Femur (tissue), 1 donor: ENCODE measurements around the gene NKX2-2.

Source experiments
- DNase-seq: peaks from one replicate; pipeline ENCODE4 v3.0.0-alpha.2; 2017

The NKX2-2 gene

DNA sequence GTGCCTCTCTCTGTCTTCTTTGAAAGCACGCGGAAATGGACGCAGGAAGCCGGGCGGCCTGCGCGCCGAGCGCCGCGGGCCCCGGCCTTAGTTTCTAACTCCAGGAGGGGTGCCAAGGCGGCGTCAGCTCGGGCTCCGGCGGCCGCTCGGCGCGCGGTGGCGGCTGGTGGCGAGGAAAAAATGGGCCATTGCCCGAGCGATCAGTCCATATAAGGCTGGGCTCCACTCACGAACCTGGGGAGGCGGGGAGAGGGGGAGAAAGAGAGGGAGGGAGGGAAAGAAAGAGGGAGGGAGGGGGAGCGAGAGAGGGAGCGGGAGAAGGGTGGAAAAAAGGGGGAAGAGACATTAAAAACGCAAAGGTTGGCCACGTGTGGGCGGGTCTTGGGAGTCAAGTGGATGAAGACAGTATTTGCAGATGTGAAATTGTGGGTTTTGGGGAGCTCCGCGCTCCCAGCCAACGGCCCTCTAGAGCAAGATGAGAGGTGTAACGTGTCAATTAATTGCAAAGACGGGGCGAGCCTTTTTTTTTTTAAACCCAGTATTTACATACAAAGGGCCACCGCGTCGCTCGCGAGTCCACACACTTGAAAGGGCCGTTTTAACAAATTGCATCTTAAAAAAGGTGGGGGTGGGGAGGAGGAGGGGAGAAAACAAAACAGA lies at the start of gene NKX2-2:
TSS of gene NKX2-2 (minus strand) at position 184 of the 660 bp plus-strand sequence. CDS start 395 bp downstream, outside the sequence.
- DNase-seq: no peak

DNA sequence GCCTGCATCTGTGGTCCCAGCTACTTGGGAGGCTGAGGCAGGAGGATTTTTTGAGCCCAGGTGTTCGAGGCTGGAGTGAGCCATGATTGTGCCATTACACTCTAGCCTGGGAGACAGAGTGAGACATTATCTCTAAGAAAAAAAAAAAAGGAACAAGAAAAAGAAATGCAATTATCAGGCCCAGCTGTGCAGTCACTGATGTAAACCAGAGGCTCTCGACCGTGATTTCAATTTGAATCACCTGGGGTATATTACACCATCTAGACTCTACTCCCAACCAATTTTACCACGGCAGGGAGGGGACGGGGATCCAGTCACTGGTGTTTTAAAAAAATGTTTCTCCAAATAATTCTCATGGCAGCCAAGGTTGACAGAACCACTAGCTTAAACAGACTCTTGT lies 48.8 kb upstream of the NKX2-2 start:
- no peak for DNase-seq

DNA sequence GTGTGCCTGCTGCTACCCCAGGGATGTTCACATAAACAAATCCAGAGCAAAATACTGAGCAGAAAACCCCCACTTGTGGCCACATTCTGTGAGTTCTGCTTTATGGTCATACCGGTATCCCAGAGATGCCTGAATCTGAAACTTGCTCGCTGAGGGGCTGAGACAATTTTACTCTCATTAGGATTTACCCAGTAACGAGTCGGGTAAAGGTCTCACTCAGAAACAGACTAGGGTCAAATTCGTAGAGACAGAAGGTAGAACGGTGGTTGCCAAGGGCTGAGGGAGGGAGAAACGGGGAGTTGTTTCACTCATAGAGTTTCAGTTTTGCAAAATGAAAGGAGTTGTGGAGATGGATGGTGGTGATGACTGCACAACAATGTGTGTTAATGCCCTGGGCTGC lies 45.4 kb upstream of the NKX2-2 start:
- no peak for DNase-seq

DNA sequence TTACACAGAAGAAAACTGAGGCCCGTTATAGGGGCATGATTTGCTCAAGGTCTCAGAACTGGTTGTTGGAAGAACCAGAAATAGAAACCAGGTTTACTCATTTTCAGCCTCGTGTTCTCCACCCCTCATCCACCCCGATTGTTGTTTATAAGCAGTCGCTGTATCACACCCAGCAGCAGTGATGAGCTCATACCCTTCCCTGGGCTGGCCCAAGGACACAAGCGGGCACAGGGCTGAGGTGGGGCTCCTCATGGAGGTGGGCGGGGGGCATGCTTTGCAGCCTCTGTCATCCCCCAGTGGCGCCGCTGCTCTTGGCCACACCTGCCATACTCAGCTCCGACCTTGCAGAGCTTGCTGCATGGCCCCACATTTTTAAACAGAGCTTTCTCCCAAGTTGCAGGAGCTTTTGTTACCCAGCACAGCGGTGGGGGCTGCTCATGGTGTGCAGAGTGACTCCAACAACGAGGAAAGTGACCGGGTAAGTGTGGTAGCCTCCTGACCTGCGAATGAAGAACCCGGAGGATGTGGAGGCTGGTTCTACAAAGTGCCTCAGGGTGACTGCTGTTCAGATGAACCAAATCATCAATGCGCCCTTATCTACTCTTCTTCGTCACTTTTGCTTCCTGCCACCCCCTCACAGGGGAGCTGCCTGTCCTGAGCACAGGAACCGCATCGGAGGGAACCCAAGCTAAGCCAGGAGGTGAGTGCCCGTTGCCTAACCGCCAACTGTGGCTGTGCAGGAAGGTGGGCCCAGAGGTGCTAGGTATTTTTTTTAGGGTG lies 43.6 kb upstream of the NKX2-2 start:
- no peak for DNase-seq

DNA sequence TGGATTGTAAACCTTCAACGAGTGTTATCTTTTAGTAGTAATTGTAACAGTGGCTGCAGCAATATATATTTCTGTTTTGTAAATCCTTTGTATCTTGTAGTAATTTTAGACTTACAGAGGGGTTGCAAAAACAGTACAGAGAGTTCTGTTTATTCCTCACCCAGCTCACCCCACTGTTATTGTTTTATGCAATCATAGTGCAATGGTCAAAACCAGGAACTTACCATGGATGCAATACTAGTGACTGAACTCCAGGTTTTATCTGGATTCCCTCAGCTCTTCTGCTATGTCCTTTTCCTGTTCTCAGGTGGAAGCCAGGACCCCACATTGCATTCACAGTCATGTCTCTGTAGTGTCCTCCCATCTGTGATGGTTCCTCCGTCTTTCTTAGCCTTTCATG lies 42.5 kb upstream of the NKX2-2 start:
- no peak for DNase-seq

DNA sequence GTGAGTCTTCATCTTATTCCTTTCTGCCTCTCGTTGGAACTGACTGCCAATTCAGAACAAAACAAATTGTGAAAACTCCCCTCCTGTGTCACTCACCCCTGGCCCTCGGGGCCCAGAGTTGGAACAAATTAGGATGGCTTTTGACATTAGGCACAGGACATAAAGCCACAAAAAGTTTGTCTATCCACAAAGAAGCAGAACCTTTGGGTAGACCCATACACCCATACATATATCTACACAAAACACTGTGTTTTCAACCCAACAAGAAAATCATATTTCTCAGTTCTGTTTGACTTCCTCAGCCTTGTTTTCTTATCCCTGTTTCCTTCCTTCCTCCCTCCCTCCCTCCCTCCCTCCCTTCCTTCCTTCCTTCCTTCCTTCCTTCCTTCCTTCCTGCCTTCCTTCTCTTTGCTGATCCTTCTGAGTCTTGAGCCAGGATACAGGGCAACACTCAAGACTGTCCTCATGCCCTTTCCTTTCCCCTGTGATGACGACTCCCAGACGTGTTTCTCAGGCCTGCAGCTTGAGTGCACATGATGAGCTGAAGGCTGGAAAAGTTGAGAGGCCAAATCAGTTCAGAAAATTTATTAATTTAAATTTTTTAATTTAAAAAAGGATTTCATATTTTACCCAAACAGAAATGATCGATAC lies 41.7 kb upstream of the NKX2-2 start:
- no peak for DNase-seq

DNA sequence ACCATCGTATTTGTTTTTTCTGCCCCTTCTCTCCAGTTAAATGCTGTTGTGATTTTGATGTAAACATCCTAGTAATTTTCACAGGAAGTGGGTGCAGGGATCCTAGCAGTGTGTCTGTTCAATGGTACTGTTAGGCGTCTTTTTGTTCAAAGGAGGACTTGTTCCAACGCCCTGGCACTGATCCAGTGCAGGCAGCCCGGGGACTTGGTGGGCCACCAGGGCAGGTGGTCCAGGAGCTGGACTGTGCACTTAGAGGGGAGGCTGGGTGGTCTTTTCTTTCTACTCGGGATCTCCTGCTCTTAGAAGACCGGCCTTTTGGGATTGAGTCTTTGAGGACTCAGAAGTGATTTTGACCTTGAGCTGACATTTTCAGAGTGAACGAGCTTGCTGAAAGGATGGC lies 41.1 kb upstream of the NKX2-2 start:
- no peak for DNase-seq

DNA sequence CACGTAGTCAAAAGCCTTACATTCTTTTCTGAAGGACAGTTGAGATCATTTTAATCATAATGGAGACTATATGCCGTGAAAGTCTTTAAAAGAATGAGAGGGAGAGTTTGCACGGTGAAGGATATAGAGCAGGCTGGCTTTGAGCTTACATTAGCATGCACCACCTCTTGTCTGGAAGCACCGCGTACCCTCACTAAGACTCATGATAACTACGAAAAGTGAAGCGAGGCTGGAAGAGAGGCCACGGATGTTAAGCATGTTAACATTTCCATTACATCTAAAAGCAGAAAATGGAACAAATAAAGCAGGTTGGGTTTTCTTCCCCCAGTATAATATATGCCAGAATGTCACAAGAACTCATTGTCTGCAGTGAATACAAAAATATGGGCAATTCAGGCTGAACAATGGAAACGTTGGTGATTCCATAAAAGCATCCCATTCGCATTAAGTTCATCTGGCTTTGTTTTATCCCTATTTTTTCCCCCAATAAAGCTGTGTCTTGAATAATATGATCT lies 40.6 kb upstream of the NKX2-2 start:
- no peak for DNase-seq

DNA sequence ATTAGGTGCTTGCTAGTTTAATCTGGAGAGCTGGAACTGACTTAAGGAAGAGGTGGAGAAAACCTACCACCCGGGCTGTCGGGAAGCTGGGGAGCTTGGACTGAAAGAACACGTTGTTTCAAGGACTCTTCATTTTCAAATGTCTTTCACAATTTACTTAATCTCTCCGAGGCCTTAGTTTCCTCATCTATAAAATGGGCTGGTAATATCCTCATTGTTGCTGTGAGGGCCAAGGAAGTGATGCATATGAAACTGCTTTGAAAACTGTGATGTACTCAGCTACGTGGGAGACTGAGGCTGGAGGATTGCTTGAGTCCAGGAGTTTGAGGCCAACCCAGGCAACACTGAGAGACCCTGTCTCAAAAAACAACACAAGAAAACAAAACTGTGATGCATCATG lies 36.7 kb upstream of the NKX2-2 start:
- no peak for DNase-seq

DNA sequence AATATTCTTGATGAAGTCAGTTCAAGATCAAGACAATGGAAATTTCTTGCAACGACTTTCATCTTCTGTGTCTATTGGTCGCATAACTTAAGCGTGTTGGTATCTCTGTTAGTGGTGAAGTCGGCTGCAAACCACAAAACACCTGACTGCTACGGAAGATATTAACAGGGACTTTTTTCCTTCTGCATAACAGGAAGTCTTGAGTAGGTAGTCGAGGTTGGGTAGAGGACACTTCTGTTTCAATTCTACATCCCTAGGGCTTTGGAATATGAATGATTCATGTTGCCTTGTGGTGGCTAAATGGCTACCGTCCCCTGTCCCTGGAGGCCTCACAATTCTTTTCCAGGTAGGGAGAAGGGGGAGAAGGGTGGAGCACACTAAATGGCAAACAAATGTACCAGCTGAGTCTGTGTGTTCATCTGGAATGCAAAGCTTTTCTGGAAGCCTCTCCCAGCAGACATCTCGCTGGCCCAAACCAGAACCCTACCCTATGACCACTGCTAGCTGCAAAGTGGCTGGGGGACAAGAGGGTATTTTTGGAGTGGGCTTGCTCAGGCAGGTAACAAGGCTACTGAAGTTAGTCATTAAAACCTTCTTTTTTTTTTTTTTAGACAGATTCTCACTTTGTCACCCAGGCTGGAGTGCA lies 34.6 kb upstream of the NKX2-2 start:
- no peak for DNase-seq

DNA sequence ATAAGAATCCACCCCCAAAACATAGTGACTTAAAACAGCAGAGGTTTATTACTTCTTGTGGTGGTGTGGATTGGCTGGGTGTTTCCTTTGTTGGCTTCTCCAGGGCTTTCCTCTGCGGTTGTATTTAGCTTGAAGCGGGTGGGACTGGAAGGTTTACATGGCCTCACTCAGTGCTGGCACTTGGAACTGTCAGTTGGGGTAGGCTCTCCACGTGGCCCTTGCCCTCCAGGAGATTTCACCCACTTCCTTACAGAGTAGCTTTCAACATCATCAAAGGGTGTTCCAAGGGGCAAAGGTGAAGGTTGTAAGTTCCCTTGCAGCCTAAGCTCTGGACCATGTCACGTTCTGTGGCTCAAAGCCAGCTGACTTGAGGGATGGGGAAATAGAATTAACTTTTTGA lies 32.5 kb upstream of the NKX2-2 start:
- DNase-seq: no peak

DNA sequence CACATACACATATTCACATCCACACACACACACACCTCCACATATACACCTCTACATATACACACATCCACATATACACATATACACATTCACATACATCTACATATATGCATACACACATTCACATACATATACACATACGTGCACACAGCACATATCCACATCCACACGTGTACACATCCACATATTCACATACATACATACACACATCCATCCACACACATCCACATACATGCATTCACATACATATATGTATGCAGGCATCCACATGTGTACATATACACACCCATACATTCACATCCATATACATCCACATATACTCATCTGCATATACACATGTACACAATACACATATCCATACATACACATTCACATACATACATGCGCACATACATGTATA lies 25.6 kb upstream of the NKX2-2 start:
- DNase-seq: no peak

DNA sequence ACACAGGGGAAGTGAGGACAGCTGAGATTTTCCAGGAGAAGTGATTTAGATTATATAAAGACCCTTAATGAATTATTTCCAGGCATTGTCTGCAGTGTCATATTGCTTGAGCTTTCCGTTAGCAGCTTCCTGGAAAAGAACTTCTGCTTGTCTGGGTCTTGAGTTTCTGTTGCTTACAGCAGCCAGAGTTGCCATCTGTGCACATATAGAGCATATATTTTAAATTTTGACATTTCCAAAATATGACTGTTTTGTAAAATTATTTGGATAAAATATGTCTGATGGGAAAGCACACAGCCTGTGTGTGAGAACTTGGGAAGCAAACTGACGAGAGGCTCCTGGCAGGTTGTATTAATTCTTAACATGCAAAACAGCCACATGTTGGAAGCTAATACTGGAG lies 21.0 kb upstream of the NKX2-2 start:
- no peak for DNase-seq

DNA sequence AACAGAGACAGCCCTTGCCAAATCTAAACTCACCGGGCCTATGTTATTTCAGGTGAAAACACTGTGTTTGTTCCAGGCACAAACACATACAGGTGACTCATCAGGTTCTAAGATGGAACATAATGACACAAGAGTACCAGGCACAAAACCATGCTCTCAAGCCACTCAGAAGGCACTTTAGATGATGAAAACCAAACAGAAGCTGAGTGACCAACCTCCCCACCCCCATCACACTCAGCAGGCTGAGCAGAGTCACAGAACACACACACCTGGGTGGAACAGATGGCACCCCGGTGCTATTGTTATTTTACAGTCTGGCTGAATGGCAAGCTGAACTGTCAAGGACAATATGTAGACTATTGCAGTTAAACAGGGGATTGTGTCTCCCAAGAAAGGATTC lies 20.6 kb upstream of the NKX2-2 start:
- no peak for DNase-seq

DNA sequence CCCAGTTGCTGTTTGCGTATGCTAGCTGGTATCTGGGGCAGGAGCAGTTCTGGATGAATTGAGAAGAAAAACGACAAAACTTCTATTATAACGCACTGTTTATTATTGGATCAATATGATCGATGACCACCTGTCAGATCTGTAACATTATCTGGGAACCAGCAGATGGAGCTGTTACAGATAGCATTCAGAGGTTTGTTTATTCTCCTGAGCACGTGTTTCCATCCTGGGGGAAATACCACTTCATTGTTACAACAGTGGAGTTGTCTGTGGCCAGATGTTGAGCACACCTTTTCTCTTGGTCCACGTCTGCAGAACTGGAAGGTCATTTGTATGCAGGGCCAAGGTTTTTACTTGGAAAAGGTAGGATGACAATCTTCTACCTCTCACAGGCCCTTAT lies 16.0 kb upstream of the NKX2-2 start:
- no peak for DNase-seq

DNA sequence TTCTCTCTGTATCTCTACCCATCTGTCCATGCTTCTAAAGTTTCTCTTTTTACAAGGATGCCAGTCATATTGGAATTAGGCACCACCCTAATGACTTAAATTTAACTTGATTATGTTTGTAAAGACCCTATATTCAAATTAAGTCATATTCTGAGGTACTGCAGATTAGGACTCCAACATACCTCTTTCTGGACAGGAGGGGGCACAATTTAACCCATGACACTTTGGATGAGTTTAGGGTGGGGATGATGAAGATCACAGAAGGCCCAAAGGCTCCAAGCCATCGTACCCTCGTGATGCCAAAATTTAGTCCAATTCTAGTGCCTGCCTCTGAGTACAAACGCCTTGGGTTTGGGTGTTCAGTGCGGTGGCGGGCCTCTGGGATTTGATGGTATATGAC lies 15.0 kb upstream of the NKX2-2 start:
- no peak for DNase-seq

DNA sequence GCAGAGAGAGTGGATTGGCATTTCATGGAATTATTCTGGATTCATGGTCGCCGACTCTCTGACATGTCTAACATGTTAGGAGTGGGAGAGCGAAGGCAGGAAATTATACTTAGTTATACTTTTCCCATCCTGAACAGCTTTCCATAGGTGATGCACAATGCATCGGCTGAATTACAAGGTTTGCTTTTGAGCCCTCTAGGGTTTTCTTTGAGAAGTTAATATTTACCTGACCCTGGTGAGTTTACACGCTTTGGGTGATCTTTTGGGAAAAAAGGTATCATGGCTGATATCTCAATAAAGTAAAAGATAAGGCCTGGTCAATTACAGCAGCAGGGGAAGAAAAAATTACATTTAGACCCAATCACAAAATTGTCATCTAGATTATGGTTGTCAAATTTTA lies 14.0 kb upstream of the NKX2-2 start:
- no peak for DNase-seq

DNA sequence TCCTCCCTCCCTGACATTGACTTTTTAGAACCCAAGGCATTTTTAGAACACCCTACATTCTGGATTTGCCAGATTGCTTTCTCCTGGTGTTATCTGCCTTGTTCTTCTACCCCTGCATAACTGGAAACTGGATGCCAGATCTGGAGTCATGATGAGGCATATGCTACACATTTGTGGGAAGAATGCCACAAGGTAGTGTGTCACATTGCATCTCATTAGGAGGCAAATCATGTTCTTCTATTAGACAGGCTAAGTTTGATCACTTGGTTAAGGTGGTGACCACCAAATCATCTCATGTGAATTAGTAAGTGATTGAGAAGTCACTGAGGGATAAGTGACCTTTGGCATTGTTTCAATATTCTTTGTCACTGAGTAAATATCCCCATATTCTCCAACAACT lies 12.9 kb upstream of the NKX2-2 start:
- no peak for DNase-seq

DNA sequence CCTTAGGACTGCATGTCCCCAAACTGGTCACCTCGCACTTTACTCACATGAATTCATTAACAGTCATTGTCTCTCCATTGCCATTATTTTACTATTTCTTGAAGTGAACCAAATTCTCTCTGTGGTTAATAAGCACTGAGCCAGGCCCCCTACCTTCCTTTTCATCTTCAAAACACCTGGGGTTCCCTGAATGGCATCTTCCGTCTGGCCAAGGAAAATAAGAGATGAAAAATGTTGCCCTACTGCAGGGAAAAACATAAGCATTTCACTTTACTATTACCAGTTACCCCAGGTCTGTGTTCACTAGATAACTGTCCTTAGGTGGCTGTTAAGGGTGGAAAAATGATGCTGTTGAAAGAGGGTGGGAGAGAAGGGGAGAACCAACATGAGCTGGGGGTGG lies 10.0 kb upstream of the NKX2-2 start:
- DNase-seq: no peak

DNA sequence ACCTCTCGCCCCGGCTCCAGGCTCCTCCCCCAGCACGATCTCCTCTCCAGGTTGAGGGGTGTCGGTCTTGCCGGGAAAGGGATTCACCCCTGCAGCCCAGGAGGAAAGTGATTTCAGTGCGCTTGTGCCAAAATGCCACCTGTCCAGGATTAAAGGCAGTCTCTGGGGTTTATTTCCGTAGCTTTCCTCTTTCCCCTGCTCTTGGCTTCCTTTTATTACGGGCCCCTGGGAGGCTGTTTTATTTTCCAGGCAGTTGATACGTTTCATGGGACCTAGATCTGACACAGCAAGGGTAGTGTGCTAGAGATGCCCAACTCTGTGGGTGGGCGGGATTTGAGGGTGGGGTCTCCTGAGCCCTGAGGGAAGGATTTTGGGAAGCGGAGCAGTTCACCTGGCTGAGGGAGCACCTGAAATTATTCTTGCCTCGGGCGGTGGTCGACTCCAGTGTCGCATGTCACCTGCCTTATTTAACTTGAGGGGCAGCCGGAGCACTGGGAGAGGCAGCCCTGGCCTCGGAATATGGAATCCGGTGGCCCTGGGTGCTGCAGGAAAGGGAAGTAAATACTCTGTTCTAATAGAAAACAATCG lies 9.5 kb upstream of the NKX2-2 start:
- DNase-seq: no peak

DNA sequence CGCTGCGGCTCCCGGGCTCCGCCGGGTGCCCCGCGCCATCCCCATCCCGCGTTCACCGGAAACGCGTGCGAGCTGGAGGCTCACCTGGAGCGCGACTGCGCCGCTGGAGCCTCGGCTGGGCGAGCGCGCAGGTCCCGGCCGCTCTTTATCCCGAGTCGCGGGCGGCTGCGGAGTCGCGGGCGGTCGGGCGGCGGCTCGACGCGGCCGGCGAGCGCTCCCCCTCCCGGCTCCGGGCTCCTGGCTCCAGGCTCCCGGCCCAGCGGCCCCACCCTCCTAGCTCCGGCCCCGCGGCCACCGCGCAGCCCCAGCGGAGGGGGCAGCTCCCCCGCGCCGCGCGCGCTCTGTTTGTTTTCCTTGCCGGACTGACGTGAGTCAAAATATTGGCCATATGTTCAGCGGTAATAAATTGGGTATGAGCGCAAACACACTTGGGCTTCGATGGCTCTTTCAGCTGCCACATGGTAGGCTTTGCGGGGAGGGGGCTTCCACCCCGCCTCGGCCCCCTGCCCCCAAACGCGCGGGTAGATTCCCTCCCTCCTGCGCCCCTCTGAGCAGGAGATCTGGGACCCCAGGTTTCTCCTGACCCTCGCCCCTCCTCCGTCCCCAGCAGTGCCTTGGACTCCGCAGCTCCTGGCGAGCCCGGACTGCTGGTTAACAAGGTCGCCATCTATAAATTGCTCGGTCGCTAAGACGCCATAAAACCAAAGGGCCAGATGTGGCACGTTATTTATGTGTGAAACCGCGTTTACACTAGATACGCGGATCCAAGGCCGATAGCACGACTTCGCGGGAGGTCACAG lies 8.8 kb upstream of the NKX2-2 start:
- DNase-seq: no peak
